Caco-2 (cell line): ENCODE results near the gene TUBB8. TPM values are rescaled to one million over a fixed set of nuclear protein-coding genes. Genes with fewer than 3 reads are reported as not detected.

Experiments
- BruUV-seq: library from RNA; stranded (reverse); fragments of 400-500 nt; replicated peaks from 2 replicates; lab custom pipeline; 2021; lab: Mats Ljungman, UMichigan
- CTCF ChIA-PET: fragments of 300-600 bp; sonication (Branson Sonifier 250); formaldehyde crosslinking; loops from one replicate; lab custom pipeline; 2022; ENCODE audit warnings: antibody characterized with exemption; lab: Charles Lee
- POLR2A ChIA-PET: fragments of 300-600 bp; sonication (Branson Sonifier 250); formaldehyde crosslinking; loops from one replicate; lab custom pipeline; 2022; ENCODE audit warnings: antibody characterized with exemption; lab: Charles Lee
- DNase-seq, 2 experiments: peaks; one replicate each; pipeline versions ENCODE4 v3.0.0 to v3.0.0-alpha.2; 2020 to 2022
- H3K27me3 ChIP-seq: replicated peaks from 2 replicates; pipeline ENCODE4 v1.6.0; 2011; ENCODE audit warnings: low read length; ENCODE audit not compliant: control insufficient read depth, insufficient read depth
- H3K36me3 ChIP-seq: 2 replicates; pipeline ENCODE4 v1.5.1; 2011; ENCODE audit warnings: low read length; ENCODE audit not compliant: control insufficient read depth, insufficient read depth
- H3K4me1 ChIP-seq: fragments of 250-450 bp; sonication (Bioruptor Pico); 2 replicates; pipeline ENCODE4 v1.5.1; 2020; ENCODE audit warnings: mild to moderate bottlenecking
- H3K4me3 ChIP-seq: 2 replicates; pipeline ENCODE4 v1.5.1; 2011; ENCODE audit warnings: low read depth, mild to moderate bottlenecking, control low read depth, low read length
- H3K9me3 ChIP-seq: fragments of 250-450 bp; sonication (Bioruptor Pico); 2 replicates; pipeline ENCODE4 v1.5.1; 2020; ENCODE audit warnings: mild to moderate bottlenecking, moderate library complexity
- H3K27ac Mint-ChIP-seq: one replicate; pipeline ENCODE4 v1.8.0; 2022; ENCODE audit warnings: mixed read lengths; ENCODE audit not compliant: unreplicated experiment
- H3K27me3 Mint-ChIP-seq: one replicate; pipeline ENCODE4 v1.8.0; 2022; ENCODE audit warnings: mixed read lengths; ENCODE audit not compliant: insufficient read depth, unreplicated experiment
- H3K36me3 Mint-ChIP-seq: one replicate; pipeline ENCODE4 v1.8.0; 2022; ENCODE audit warnings: mild to moderate bottlenecking, mixed read lengths; ENCODE audit not compliant: insufficient read depth, unreplicated experiment
- H3K4me1 Mint-ChIP-seq: one replicate; pipeline ENCODE4 v1.8.0; 2022; ENCODE audit warnings: low read depth, mixed read lengths; ENCODE audit not compliant: unreplicated experiment
- H3K4me3 Mint-ChIP-seq: one replicate; pipeline ENCODE4 v1.8.0; 2022; ENCODE audit warnings: mild to moderate bottlenecking, moderate library complexity, mixed read lengths; ENCODE audit not compliant: unreplicated experiment
- H3K9me3 Mint-ChIP-seq: one replicate; pipeline ENCODE4 v1.8.0; 2022; ENCODE audit warnings: mixed read lengths; ENCODE audit not compliant: unreplicated experiment
- intact Hi-C: fragments of 100-400 bp; cut with micrococcal nuclease; formaldehyde crosslinking; loops from one replicate; pipeline ENCODE4 v1.10.0; 2022; ENCODE audit not compliant: unreplicated experiment
- total RNA-seq: library from RNA; stranded (reverse); gene quantifications from 2 replicates; pipeline ENCODE4 v1.2.3, GENCODE V29; 2022
- TF ChIP-seq, protein P1 (sequence below), 2 experiments: fragments of 200-600 bp in 1 of 2; IDR thresholded peaks; 1 replicate in 1 of 2; 2 replicates in 1 of 2; pipeline versions ENCODE4 v1.5.1 to v1.8.0; 2011 to 2022; ENCODE audit warnings: antibody characterized with exemption in 1 of 2, control low read depth in 1 of 2, inconsistent platforms in 1 of 2, low read depth in 1 of 2, low read length in 1 of 2, mild to moderate bottlenecking in 1 of 2, moderate library complexity in 1 of 2; ENCODE audit not compliant: insufficient read depth in 1 of 2, severe bottlenecking in 1 of 2, unreplicated experiment in 1 of 2

Gene TUBB8
- total RNA-seq, 1 experiment from 2014 or later = not detected

DNA sequence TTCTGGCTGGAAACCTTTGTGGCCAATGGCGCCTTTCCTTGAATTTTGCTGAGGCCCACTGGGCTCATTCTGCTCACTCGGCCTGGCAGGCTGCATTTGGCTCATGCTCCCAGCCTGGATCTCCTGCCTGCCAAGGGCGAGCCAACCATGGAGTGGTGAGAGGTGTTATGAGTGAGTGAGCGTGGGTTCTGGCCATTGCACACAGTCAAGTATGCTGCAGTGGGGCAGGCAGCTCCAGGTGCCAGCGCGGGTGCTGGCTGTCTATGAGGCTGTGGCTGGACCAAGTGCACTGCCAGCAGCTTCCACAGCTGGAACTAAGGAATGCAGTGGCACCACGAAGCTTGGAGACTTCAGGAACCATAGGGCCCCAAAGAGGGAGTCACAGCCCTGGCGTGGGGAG is 42.2 kb upstream of the TUBB8 start:
- peaks cover 5% of the 10 kb centered on the region for H3K36me3 Mint-ChIP-seq
- no peaks in the 10 kb centered on the region for H3K27me3 ChIP-seq

DNA sequence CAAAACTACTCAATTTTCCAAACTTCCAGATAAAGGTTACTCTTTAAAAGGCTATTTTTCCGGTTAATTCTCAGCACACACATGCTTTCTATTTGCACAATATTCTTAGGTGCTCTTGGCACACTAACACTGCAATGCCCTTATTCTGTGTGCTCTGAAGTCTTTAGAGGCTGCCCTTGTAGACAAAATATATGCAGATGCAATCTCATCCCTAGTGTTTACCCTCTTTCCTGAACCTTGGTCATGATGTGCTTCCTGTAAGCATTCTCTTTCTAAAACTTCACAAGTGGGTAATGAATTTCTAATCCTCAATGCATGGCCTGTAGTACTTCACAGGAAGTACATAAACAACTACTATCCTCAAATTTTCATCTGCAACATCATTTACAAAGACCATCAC is 41.1 kb upstream of the TUBB8 start:
- CTCF ChIA-PET = no interaction called here

More for the DNA sequence above, 42.2 kb upstream of the TUBB8 start:
- no peak overlapping the region for H3K27ac Mint-ChIP-seq
- no peaks in the 10 kb centered on the region for H3K27me3 Mint-ChIP-seq
- H3K4me1 Mint-ChIP-seq = peaks cover 12% of the 10 kb centered on the region
- no peaks in the 10 kb centered on the region for H3K36me3 ChIP-seq
- CTCF ChIA-PET = no interaction called here
- no TSS peak for BruUV-seq
- POLR2A ChIA-PET = no interaction called here
- H3K9me3 ChIP-seq = peaks cover 29% of the 10 kb centered on the region
- no peak for DNase-seq
- peaks cover 28% of the 10 kb centered on the region for H3K9me3 Mint-ChIP-seq
- TF ChIP-seq, protein P1, sequence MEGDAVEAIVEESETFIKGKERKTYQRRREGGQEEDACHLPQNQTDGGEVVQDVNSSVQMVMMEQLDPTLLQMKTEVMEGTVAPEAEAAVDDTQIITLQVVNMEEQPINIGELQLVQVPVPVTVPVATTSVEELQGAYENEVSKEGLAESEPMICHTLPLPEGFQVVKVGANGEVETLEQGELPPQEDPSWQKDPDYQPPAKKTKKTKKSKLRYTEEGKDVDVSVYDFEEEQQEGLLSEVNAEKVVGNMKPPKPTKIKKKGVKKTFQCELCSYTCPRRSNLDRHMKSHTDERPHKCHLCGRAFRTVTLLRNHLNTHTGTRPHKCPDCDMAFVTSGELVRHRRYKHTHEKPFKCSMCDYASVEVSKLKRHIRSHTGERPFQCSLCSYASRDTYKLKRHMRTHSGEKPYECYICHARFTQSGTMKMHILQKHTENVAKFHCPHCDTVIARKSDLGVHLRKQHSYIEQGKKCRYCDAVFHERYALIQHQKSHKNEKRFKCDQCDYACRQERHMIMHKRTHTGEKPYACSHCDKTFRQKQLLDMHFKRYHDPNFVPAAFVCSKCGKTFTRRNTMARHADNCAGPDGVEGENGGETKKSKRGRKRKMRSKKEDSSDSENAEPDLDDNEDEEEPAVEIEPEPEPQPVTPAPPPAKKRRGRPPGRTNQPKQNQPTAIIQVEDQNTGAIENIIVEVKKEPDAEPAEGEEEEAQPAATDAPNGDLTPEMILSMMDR (IDR thresholded peaks at IDR 0.05; ENCODE audit: insufficient read depth in 1 of 2, low read depth in 1 of 2, low read length in 1 of 2, severe bottlenecking in 1 of 2, unreplicated experiment in 1 of 2) = no peak
- H3K4me1 ChIP-seq = peaks cover 10% of the 10 kb centered on the region
- H3K4me3 Mint-ChIP-seq = no peak overlapping the region
- intact Hi-C loops = no loop called here
- H3K4me3 ChIP-seq = no peak overlapping the region

DNA sequence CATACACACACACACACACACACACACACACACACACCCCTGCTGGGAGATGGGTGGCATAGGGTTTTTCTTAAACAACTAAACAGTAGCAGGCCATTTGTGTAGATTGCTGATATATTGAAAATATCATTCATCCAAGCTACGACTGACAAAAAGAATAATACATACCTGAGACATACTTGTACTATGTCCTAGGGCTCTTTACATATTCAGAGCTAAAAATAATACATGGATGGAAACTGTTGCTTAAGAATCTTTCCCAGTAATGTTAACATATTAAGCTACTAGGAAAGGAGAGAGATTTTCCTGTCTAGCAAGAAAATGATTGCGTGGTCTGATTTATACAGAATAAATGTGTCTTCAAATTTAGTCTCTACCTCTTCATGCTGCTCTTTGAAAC is 40.2 kb upstream of the TUBB8 start:
- H3K36me3 ChIP-seq = no peaks in the 10 kb centered on the region
- no peaks in the 10 kb centered on the region for H3K27me3 ChIP-seq
- peaks cover 10% of the 10 kb centered on the region for H3K4me1 ChIP-seq
- Mint-ChIP-seq H3K4me1 (peaks cover 12% of the 10 kb centered on the region), H3K36me3 (peaks cover 5% of the 10 kb centered on the region), H3K27ac (no peak overlapping the region), H3K4me3 (no peak overlapping the region), H3K27me3 (no peaks in the 10 kb centered on the region), H3K9me3 (peaks cover 11% of the 10 kb centered on the region)
- ChIA-PET POLR2A (no interaction called here), CTCF (no interaction called here)
- intact Hi-C loops = no loop called here
- TF ChIP-seq, protein P1 (IDR thresholded peaks at IDR 0.05; ENCODE audit: insufficient read depth in 1 of 2, low read depth in 1 of 2, low read length in 1 of 2, severe bottlenecking in 1 of 2, unreplicated experiment in 1 of 2) = no peak
- DNase-seq = no peak
- BruUV-seq = no TSS peak
- no peak overlapping the region for H3K4me3 ChIP-seq
- peaks cover 10% of the 10 kb centered on the region for H3K9me3 ChIP-seq

More for the DNA sequence above, 41.1 kb upstream of the TUBB8 start:
- no peak overlapping the region for H3K4me3 Mint-ChIP-seq
- no peak for DNase-seq
- H3K9me3 Mint-ChIP-seq = peaks cover 20% of the 10 kb centered on the region
- peaks cover 12% of the 10 kb centered on the region for H3K4me1 Mint-ChIP-seq
- H3K27ac Mint-ChIP-seq = no peak overlapping the region
- POLR2A ChIA-PET = no interaction called here
- H3K36me3 ChIP-seq = no peaks in the 10 kb centered on the region
- no TSS peak for BruUV-seq
- H3K36me3 Mint-ChIP-seq = peaks cover 5% of the 10 kb centered on the region
- no peaks in the 10 kb centered on the region for H3K27me3 Mint-ChIP-seq
- peaks cover 10% of the 10 kb centered on the region for H3K4me1 ChIP-seq
- H3K27me3 ChIP-seq = no peaks in the 10 kb centered on the region
- H3K4me3 ChIP-seq = no peak overlapping the region
- intact Hi-C loops = no loop called here
- H3K9me3 ChIP-seq = peaks cover 19% of the 10 kb centered on the region
- TF ChIP-seq, protein P1 (IDR thresholded peaks at IDR 0.05; ENCODE audit: insufficient read depth in 1 of 2, low read depth in 1 of 2, low read length in 1 of 2, severe bottlenecking in 1 of 2, unreplicated experiment in 1 of 2) = no peak
